Measurements from ENCODE around the gene MEIKIN. TPM values are rescaled to one million over a fixed set of nuclear protein-coding genes. Genes with fewer than 3 reads are reported as not detected.

MEIKIN gene
- polyA plus RNA-seq, 1 donor from 2014 or later: not detected

DNA sequence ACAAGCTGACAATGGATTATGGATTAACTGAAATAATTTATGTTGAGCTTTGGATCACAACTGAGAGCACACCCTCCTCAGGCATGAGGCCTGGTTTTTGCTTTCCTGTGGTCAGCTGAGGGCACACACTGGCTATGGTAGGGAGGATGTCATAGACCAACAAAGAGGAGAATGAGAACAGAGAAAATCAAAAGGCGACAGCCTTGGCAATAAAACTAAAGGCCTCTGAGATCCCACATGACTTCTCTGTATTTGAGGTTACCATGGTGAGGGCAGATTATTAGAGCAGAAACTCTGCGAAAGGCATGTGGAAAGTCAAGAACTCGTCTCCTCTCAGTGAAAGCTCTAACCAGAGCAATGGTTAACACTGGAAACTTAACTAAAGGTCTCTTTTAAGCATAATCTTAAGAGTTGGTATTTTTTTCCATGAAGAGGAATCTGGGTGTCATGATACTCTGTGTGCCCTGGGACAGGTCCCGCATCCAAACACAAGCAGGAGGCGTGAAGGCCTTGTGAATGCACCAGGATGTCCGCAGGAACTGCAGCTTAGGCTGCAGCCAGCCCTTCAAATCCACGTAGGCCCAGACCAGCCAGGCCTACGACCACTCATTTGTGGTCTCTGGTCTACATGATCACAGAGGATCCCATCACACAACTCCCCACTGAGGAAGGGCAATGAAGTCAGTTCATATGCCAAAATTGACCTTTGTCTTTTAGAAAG, 12.4 kb upstream of the MEIKIN start:
- H2AFZ ChIP-seq (ENCODE audit: low read depth, low read length): no peak overlapping the region

GRCh38 chr5:131953969-131954368, 8.5 kb upstream of the MEIKIN start:
- no peak overlapping the region for H3K4me3 ChIP-seq (ENCODE audit: low read length)
- no peaks in the 10 kb centered on the region for H4K20me1 ChIP-seq (ENCODE audit: insufficient read depth)
- H3K27ac ChIP-seq (ENCODE audit: low read length): no peak overlapping the region
- no peaks in the 10 kb centered on the region for H3K79me2 ChIP-seq (replicated peaks; ENCODE audit: insufficient read depth, low read length)
- TF ChIP-seq TAF1 (IDR thresholded peaks at IDR 0.05; ENCODE audit: low read depth): no peak
- TF ChIP-seq CTCF (IDR thresholded peaks at IDR 0.05; ENCODE audit: poor library complexity, severe bottlenecking): no peak
- no peak for TF ChIP-seq RAD21 (conservative IDR thresholded peaks at IDR 0.05)
- no peak for TF ChIP-seq EZH2 (IDR thresholded peaks at IDR 0.05; ENCODE audit: borderline replicate concordance, insufficient read depth, low read length, poor library complexity, severe bottlenecking)
- H3K27me3 ChIP-seq (ENCODE audit: insufficient read depth, low read depth, low read length): no peaks in the 10 kb centered on the region
- no peak overlapping the region for H2AFZ ChIP-seq (ENCODE audit: low read depth, low read length)
- no peaks in the 10 kb centered on the region for H3K9me2 ChIP-seq (ENCODE audit: insufficient read depth, low read length)
- H3K9me3 ChIP-seq (ENCODE audit: low read length): no peaks in the 10 kb centered on the region
- H3F3A ChIP-seq (ENCODE audit: insufficient read depth, low read length, poor library complexity, severe bottlenecking): no peaks in the 10 kb centered on the region
- no peaks in the 10 kb centered on the region for H3K36me3 ChIP-seq (ENCODE audit: insufficient read depth, low read length)
- H3K4me2 ChIP-seq (ENCODE audit: low read length): no peak overlapping the region
- H3K9ac ChIP-seq (ENCODE audit: low read length): no peak overlapping the region

More for the DNA sequence above, 12.4 kb upstream of the MEIKIN start:
- TF ChIP-seq SMC3 (conservative IDR thresholded peaks at IDR 0.05; ENCODE audit: poor library complexity) (no peak), MXI1 (conservative IDR thresholded peaks at IDR 0.05; ENCODE audit: poor library complexity, severe bottlenecking) (no peak), EP300 (conservative IDR thresholded peaks at IDR 0.05; ENCODE audit: poor library complexity, severe bottlenecking) (no peak), TAF1 (IDR thresholded peaks at IDR 0.05; ENCODE audit: low read depth) (no peak), EZH2 (IDR thresholded peaks at IDR 0.05; ENCODE audit: borderline replicate concordance, insufficient read depth, low read length, poor library complexity, severe bottlenecking) (no peak), CTCF (IDR thresholded peaks at IDR 0.05; ENCODE audit: poor library complexity, severe bottlenecking) (no peak), POLR2AphosphoS5 (IDR thresholded peaks at IDR 0.05) (no peak), RAD21 (conservative IDR thresholded peaks at IDR 0.05) (no peak)
- TF ChIP-seq, protein P1, sequence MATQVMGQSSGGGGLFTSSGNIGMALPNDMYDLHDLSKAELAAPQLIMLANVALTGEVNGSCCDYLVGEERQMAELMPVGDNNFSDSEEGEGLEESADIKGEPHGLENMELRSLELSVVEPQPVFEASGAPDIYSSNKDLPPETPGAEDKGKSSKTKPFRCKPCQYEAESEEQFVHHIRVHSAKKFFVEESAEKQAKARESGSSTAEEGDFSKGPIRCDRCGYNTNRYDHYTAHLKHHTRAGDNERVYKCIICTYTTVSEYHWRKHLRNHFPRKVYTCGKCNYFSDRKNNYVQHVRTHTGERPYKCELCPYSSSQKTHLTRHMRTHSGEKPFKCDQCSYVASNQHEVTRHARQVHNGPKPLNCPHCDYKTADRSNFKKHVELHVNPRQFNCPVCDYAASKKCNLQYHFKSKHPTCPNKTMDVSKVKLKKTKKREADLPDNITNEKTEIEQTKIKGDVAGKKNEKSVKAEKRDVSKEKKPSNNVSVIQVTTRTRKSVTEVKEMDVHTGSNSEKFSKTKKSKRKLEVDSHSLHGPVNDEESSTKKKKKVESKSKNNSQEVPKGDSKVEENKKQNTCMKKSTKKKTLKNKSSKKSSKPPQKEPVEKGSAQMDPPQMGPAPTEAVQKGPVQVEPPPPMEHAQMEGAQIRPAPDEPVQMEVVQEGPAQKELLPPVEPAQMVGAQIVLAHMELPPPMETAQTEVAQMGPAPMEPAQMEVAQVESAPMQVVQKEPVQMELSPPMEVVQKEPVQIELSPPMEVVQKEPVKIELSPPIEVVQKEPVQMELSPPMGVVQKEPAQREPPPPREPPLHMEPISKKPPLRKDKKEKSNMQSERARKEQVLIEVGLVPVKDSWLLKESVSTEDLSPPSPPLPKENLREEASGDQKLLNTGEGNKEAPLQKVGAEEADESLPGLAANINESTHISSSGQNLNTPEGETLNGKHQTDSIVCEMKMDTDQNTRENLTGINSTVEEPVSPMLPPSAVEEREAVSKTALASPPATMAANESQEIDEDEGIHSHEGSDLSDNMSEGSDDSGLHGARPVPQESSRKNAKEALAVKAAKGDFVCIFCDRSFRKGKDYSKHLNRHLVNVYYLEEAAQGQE (IDR thresholded peaks at IDR 0.05; ENCODE audit: borderline replicate concordance): no peak
- no peak overlapping the region for H3K4me2 ChIP-seq (ENCODE audit: low read length)
- H3K27ac ChIP-seq (ENCODE audit: low read length): no peak overlapping the region
- no peaks in the 10 kb centered on the region for H3F3A ChIP-seq (ENCODE audit: insufficient read depth, low read length, poor library complexity, severe bottlenecking)
- no peaks in the 10 kb centered on the region for H3K36me3 ChIP-seq (ENCODE audit: insufficient read depth, low read length)
- no peaks in the 10 kb centered on the region for H3K79me2 ChIP-seq (replicated peaks; ENCODE audit: insufficient read depth, low read length)
- no peaks in the 10 kb centered on the region for H3K9me2 ChIP-seq (ENCODE audit: insufficient read depth, low read length)
- H3K9me3 ChIP-seq (ENCODE audit: low read length): no peaks in the 10 kb centered on the region
- no peaks in the 10 kb centered on the region for H3K27me3 ChIP-seq (ENCODE audit: insufficient read depth, low read depth, low read length)
- no peak overlapping the region for H3K4me3 ChIP-seq (ENCODE audit: low read length)
- H4K20me1 ChIP-seq (ENCODE audit: insufficient read depth): no peaks in the 10 kb centered on the region
- H3K9ac ChIP-seq (ENCODE audit: low read length): no peak overlapping the region

Data from neural cell (in vitro differentiated cells).